ENCODE measurements around the gene STOX2. TPM values are rescaled to one million over a fixed set of nuclear protein-coding genes. Genes with fewer than 3 reads are reported as not detected.

STOX2 gene
- total and polyA plus RNA-seq, 2 experiments from 2014 or later: 6.4 to 20.1 TPM

- Histone ChIP-seq H3K27ac (no peak overlapping the region), H3K4me3 (no peak overlapping the region), H3K27me3 (no peaks in the 10 kb centered on the region), H3K9me3 (ENCODE audit: low read depth) (no peaks in the 10 kb centered on the region), H3K4me1 (ENCODE audit: low read depth) (no peaks in the 10 kb centered on the region), H3K36me3 (no peaks in the 10 kb centered on the region)
- no peak for TF ChIP-seq CTCF (IDR thresholded peaks at IDR 0.05; ENCODE audit: low read depth, low read length)
- DNase-seq (ENCODE audit: low read depth in 1 of 2, low spot score in 1 of 2): no peak
These were observed 117.7 kb downstream of the STOX2 start for GRCh38 chr4:184022679-184023383.

GRCh38 chr4:184024637-184025036 is 119.5 kb downstream of the STOX2 start:
- H3K27me3 ChIP-seq: no peaks in the 10 kb centered on the region
- no peak for TF ChIP-seq CTCF (IDR thresholded peaks at IDR 0.05; ENCODE audit: low read depth, low read length)
- no peak overlapping the region for H3K27ac ChIP-seq
- no peak overlapping the region for H3K4me3 ChIP-seq
- H3K9me3 ChIP-seq (ENCODE audit: low read depth): no peaks in the 10 kb centered on the region
- DNase-seq (ENCODE audit: low read depth in 1 of 2, low spot score in 1 of 2): no peak
- no peaks in the 10 kb centered on the region for H3K36me3 ChIP-seq
- no peaks in the 10 kb centered on the region for H3K4me1 ChIP-seq (ENCODE audit: low read depth)

DNA sequence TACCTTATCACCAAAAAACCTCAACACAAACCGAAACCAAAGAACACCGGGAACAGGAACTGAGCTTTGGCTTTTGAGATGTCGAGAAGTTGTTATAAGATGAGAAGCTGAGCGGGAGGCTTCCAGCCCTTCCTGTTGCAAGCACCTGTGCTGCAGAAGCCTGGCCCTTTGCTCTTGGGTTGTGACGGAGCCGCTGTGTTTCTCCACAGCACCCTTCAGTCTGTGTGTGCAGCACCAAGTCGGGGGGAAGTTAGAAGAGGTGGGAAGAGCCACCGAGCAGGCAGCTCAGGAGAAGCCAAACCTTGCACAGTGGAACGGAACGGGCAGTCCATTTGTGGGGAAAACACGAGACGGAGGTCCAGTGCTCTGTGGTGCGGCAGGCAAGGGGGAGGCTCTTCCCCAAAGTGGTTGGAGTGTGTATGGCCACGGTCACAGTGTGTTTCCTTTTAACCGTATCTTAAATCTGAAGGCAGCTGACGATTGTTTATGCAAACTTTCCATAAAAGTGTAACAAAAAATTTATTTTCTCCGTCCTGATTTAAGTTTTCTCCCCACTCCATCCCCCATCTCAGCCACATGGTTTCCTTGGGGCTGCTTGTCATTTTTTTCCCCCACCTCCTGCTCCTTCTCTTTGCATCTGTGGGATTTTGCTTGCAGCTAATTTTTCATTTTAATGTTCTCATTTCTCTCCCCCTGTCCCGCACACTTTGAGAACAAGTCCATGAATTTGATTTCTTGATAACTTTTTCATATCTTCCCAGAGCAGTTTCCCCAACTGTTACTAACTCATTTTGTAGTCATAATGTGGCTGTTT is 123.7 kb downstream of the STOX2 start:
- no peak for DNase-seq (ENCODE audit: low read depth in 1 of 2, low spot score in 1 of 2)
- H3K27me3 ChIP-seq: no peaks in the 10 kb centered on the region
- no peaks in the 10 kb centered on the region for H3K4me1 ChIP-seq (ENCODE audit: low read depth)
- H3K27ac ChIP-seq: no peak overlapping the region
- TF ChIP-seq CTCF (IDR thresholded peaks at IDR 0.05; ENCODE audit: low read depth, low read length): no peak
- no peaks in the 10 kb centered on the region for H3K9me3 ChIP-seq (ENCODE audit: low read depth)
- H3K4me3 ChIP-seq: no peak overlapping the region
- no peaks in the 10 kb centered on the region for H3K36me3 ChIP-seq

DNA sequence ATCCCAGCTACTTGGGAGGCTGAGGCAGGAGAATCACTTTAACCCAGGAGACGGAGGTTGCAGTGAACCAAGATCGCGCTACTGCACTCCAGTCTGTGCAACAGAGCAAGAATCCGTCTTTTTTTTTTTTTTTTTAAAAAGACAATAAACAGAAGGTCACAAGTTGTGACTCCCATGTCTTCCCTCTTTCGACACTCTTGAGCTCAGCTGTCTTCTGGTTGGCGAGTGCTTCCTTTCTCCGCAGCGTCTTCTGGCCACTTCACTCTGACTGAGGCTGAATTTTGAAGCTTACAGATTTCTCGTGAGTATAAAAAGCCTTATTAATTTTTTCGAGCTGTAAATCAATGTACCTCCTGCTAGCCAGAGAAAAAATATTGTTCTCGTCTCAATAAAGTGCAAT is 124.9 kb downstream of the STOX2 start:
- DNase-seq (ENCODE audit: low read depth in 1 of 2, low spot score in 1 of 2): no peak
- Histone ChIP-seq H3K27me3 (no peaks in the 10 kb centered on the region), H3K27ac (no peak overlapping the region), H3K9me3 (ENCODE audit: low read depth) (no peaks in the 10 kb centered on the region), H3K4me1 (ENCODE audit: low read depth) (no peaks in the 10 kb centered on the region), H3K36me3 (no peaks in the 10 kb centered on the region), H3K4me3 (no peak overlapping the region)
- TF ChIP-seq CTCF (IDR thresholded peaks at IDR 0.05; ENCODE audit: low read depth, low read length): no peak

DNA sequence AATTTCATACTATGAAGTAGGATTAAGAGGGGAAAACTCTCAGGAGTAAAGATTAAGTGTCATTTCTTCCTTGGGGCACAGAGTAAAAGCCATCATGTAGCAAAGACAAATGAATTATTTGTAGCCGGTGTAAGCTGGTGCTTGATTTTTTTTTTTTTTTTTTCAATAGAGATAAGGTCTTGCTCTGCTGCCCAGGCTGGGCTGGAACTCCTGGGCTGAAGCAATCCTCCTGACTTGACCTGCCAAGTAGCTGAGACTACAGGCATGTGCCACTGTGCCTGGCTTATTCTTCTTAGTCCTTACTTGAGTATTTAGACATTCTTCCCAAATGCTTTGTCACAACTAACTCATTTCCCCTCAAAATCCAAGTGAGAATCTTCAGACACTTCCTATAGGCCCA is 125.7 kb downstream of the STOX2 start:
- Histone ChIP-seq H3K27me3 (no peaks in the 10 kb centered on the region), H3K4me1 (ENCODE audit: low read depth) (no peaks in the 10 kb centered on the region), H3K36me3 (no peaks in the 10 kb centered on the region), H3K9me3 (ENCODE audit: low read depth) (no peaks in the 10 kb centered on the region), H3K4me3 (no peak overlapping the region), H3K27ac (no peak overlapping the region)
- no peak for DNase-seq (ENCODE audit: low read depth in 1 of 2, low spot score in 1 of 2)
- no peak for TF ChIP-seq CTCF (IDR thresholded peaks at IDR 0.05; ENCODE audit: low read depth, low read length)

All from cardiac muscle cell (in vitro differentiated cells and primary cell).